ENCODE data around the gene CH25H. TPM values are rescaled to one million over a fixed set of nuclear protein-coding genes. Genes with fewer than 3 reads are reported as not detected.
"Not testable (repeated sequence)": the region's sequence is repeated elsewhere in the genome, so short reads cannot be mapped to it uniquely, and the experiment has no call there.

Gene CH25H
- polyA plus RNA-seq, 1 donor, result 4.2 TPM

DNA sequence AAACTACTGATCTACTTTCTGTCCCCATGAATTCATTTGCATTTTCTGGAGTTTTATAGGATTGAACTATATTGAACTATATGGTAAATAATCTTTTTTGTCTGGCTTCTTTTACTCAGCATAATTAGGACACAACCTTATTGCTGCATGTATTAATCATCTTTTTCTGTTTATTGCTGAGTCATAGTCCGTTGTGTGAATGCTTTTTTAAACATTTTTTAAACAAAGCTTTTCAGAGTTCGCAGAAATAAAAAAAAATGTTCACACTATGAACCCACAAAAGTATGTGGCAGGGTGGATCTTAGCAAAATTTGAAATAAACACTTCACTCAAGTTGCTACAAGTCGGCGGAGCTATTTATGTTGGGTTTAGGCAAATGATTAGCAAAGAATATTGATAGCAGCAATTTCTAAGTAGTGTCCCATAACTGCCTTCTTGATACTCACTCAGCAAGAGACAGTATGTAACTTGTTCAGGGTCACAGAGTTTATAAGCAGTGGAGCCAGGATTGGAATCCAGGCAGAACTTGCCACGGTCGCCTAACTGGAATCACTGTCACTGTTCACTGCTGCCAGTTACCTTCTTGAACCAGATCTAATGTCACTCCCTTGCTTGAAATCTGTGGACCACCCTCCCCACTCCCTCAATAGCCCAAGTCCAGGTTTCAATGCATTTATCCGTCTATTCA lies 5.6 kb downstream of the CH25H start:
- no peak overlapping the region for H3K27ac ChIP-seq (ENCODE audit: low read length)
- no peaks in the 10 kb centered on the region for H3K36me3 ChIP-seq (ENCODE audit: control insufficient read depth, insufficient read depth, low read length)
- 100% methylated on average over 1 of the region's 7 CpGs for WGBS (ENCODE audit: insufficient coverage, low lambda C conversion rate)
- peaks cover 40% of the 10 kb centered on the region for H3K27me3 ChIP-seq (ENCODE audit: control insufficient read depth, insufficient read depth, low read length)
- no peak overlapping the region for H3K4me3 ChIP-seq (ENCODE audit: low read length)
- no peaks in the 10 kb centered on the region for H3K9me3 ChIP-seq (ENCODE audit: control insufficient read depth, low read depth, low read length)
- DNase-seq, result no peak
- peaks cover under 1% of the 10 kb centered on the region for H3K4me1 ChIP-seq (ENCODE audit: control insufficient read depth, insufficient read depth, low read length)

DNA sequence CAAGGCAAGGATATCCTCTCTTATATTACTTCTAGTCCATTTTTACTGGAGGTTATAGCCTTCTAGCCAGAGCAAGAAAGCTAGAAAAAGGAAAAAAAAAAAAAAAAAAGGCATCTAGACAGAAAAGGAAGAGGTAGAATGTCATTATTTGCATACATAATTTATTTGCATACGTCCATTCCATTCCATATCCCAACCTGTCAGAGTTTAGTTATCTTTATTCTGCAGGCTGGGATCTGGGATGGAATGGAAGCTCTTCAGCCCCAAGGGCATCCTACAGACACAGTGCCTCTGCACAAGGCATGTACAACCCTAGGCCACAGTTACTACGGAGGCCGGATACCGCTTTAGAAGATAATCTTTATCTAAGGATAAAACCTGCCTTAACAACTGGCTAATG lies 9.6 kb downstream of the CH25H start:
- no peaks in the 10 kb centered on the region for H3K9me3 ChIP-seq (ENCODE audit: control insufficient read depth, low read depth, low read length)
- H3K36me3 ChIP-seq (ENCODE audit: control insufficient read depth, insufficient read depth, low read length), result no peaks in the 10 kb centered on the region
- WGBS (ENCODE audit: insufficient coverage, low lambda C conversion rate), result no CpG with 5 or more reads among the region's 4 CpGs
- no peak for DNase-seq
- H3K4me3 ChIP-seq (ENCODE audit: low read length), result no peak overlapping the region
- no peaks in the 10 kb centered on the region for H3K4me1 ChIP-seq (ENCODE audit: control insufficient read depth, insufficient read depth, low read length)
- no peak overlapping the region for H3K27ac ChIP-seq (ENCODE audit: low read length)
- H3K27me3 ChIP-seq (ENCODE audit: control insufficient read depth, insufficient read depth, low read length), result peaks cover 16% of the 10 kb centered on the region

DNA sequence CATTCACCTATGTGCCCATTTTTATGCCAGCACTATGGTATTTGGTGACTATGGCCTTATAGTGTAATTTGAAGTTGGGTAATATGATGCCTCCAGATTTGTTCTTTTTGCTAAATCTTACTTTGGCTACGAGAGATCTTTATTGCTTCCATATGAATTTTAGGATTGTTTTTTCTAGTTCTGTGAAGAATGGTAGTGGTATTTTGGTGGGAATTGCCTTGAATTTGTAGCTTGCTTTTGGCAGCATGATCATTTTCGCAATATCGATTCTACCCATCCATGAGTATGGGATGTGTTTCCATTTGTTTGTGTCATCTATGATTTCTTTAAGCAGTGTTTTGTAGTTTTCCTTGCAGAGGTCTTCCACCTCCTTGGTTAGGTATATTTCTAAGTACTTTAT lies 15.8 kb downstream of the CH25H start:
- not testable (repeated sequence) for H3K27me3 ChIP-seq (ENCODE audit: control insufficient read depth, insufficient read depth, low read length); H3K4me1 ChIP-seq (ENCODE audit: control insufficient read depth, insufficient read depth, low read length); H3K4me3 ChIP-seq (ENCODE audit: low read length); H3K9me3 ChIP-seq (ENCODE audit: control insufficient read depth, low read depth, low read length); H3K36me3 ChIP-seq (ENCODE audit: control insufficient read depth, insufficient read depth, low read length); DNase-seq; H3K27ac ChIP-seq (ENCODE audit: low read length)
- whole genome bisulfite sequencing (ENCODE audit: insufficient coverage, low lambda C conversion rate), result no CpG with 5 or more reads among the region's 3 CpGs

DNA sequence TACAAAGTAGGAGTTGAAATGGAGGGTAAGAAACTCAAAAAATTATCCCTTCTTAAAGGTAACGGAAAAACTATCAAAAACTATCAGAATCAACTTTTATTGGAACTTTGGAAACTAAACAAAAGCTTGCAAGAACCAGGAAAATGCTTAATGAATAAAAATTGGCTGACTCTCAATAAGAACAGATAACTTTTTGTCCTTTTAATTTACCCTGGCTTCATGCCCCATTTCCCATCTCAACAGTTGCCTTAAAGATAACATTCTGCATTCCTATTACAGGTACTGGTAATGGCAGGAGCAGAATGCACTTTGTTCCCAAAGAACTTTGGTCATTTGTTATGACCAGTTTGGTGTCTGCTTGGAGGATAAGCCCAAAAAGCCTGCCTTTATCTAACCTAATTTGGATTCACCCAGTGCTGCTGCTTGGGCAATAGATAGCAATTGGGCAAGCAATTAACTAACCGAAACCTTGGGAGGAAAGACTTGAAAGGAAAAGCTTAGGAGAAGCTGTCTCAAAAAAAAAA lies 17.8 kb downstream of the CH25H start:
- Histone ChIP-seq H3K4me3 (ENCODE audit: low read length) (no peak overlapping the region), H3K27me3 (ENCODE audit: control insufficient read depth, insufficient read depth, low read length) (no peaks in the 10 kb centered on the region), H3K36me3 (ENCODE audit: control insufficient read depth, insufficient read depth, low read length) (no peaks in the 10 kb centered on the region), H3K27ac (ENCODE audit: low read length) (no peak overlapping the region), H3K9me3 (ENCODE audit: control insufficient read depth, low read depth, low read length) (no peaks in the 10 kb centered on the region), H3K4me1 (ENCODE audit: control insufficient read depth, insufficient read depth, low read length) (no peaks in the 10 kb centered on the region)
- 83% methylated on average over 2 of the region's 2 CpGs for WGBS (ENCODE audit: insufficient coverage, low lambda C conversion rate)
- DNase-seq, result no peak

DNA sequence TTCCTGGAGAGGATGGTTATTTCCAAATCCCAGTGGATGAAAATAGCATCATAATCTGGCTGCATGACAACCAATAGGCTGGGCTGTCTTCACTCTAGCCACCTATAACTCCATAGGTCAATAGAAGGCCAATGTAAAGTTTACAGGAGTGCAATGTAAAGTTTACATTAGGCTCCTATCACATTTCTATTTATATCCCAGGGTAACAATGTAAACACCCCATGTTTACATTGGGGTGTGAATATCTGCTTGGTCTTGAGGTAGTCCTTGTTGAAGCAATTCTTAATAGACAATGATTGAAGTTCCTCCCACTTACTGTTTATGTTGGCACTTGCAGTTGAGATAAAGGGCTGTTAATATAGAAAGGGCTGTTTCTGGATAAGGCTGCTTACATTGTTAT lies 21.5 kb downstream of the CH25H start:
- H3K4me3 ChIP-seq (ENCODE audit: low read length), result no peak overlapping the region
- H3K9me3 ChIP-seq (ENCODE audit: control insufficient read depth, low read depth, low read length), result no peaks in the 10 kb centered on the region
- no peaks in the 10 kb centered on the region for H3K4me1 ChIP-seq (ENCODE audit: control insufficient read depth, insufficient read depth, low read length)
- peak; percentile 17 to 52 for DNase-seq
- no peak overlapping the region for H3K27ac ChIP-seq (ENCODE audit: low read length)
- no peaks in the 10 kb centered on the region for H3K36me3 ChIP-seq (ENCODE audit: control insufficient read depth, insufficient read depth, low read length)
- no peaks in the 10 kb centered on the region for H3K27me3 ChIP-seq (ENCODE audit: control insufficient read depth, insufficient read depth, low read length)

DNA sequence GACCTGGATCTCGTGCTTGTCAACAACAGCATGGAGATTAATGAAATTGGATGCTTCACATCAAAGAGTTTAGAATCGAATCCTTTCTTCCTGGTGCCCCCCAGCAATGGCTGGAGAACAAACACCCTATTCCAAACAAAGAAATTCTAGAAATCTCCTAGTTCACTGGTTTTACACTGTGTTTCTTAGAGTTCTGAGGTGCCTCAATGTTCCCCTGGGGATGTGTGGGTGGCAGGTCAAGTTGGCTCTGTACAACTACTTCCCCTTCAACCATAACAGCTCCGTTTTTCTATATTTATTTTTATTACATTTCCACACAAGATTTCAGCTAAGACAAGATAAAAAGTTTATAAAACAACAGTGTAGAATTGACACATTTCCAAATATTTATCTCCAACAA lies 22.5 kb downstream of the CH25H start:
- Histone ChIP-seq H3K4me3 (ENCODE audit: low read length) (no peak overlapping the region), H3K36me3 (ENCODE audit: control insufficient read depth, insufficient read depth, low read length) (no peaks in the 10 kb centered on the region), H3K4me1 (ENCODE audit: control insufficient read depth, insufficient read depth, low read length) (no peaks in the 10 kb centered on the region), H3K27me3 (ENCODE audit: control insufficient read depth, insufficient read depth, low read length) (no peaks in the 10 kb centered on the region), H3K27ac (ENCODE audit: low read length) (no peak overlapping the region), H3K9me3 (ENCODE audit: control insufficient read depth, low read depth, low read length) (no peaks in the 10 kb centered on the region)
- DNase-seq, result no peak
- 50% methylated on average over 1 of the region's 3 CpGs for WGBS (ENCODE audit: insufficient coverage, low lambda C conversion rate)

DNA sequence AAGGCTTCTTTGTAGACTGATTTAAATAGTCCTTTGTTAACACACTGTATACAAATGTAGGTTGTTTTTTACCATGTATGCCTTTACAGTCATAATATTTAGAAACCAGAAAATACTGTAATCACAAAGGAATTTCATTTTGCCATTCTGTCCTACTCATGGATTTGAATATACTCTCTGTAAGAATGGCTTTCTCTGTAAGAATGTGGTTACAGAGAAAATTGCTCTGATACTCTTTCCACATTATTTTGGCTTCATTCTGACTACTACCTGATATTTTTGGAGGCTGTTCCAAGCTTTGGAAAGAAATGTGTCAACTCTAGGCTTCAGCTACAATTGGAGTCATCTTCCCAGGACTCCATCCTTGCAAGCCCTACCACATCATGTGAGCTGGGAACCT lies 23.5 kb downstream of the CH25H start:
- no peak for DNase-seq
- Histone ChIP-seq H3K4me1 (ENCODE audit: control insufficient read depth, insufficient read depth, low read length) (no peaks in the 10 kb centered on the region), H3K27ac (ENCODE audit: low read length) (no peak overlapping the region), H3K9me3 (ENCODE audit: control insufficient read depth, low read depth, low read length) (no peaks in the 10 kb centered on the region), H3K27me3 (ENCODE audit: control insufficient read depth, insufficient read depth, low read length) (no peaks in the 10 kb centered on the region), H3K36me3 (ENCODE audit: control insufficient read depth, insufficient read depth, low read length) (no peaks in the 10 kb centered on the region), H3K4me3 (ENCODE audit: low read length) (no peak overlapping the region)

DNA sequence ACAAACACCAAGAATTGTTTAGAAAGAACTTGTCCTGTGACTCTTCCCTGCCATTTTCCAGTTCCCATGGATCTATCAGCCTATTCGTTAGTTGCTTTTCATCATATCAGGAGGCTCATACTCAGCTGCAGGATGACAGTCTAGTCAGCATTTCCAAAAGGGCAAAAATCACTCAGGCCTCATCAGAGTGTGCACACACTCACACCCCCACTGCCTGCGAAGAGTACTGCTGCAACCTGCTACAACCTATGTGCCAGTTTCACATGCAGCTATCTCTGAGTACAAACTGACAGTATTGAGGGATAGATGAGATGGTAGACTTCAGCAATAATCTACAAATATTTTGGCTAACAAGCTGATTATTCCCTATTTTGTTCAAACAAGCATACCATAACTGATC lies 24.2 kb downstream of the CH25H start:
- H3K36me3 ChIP-seq (ENCODE audit: control insufficient read depth, insufficient read depth, low read length), result no peaks in the 10 kb centered on the region
- H3K27me3 ChIP-seq (ENCODE audit: control insufficient read depth, insufficient read depth, low read length), result no peaks in the 10 kb centered on the region
- no peak for DNase-seq
- no peak overlapping the region for H3K27ac ChIP-seq (ENCODE audit: low read length)
- WGBS (ENCODE audit: insufficient coverage, low lambda C conversion rate), result no CpG with 5 or more reads among the region's 2 CpGs
- no peaks in the 10 kb centered on the region for H3K9me3 ChIP-seq (ENCODE audit: control insufficient read depth, low read depth, low read length)
- no peak overlapping the region for H3K4me3 ChIP-seq (ENCODE audit: low read length)
- H3K4me1 ChIP-seq (ENCODE audit: control insufficient read depth, insufficient read depth, low read length), result no peaks in the 10 kb centered on the region

DNA sequence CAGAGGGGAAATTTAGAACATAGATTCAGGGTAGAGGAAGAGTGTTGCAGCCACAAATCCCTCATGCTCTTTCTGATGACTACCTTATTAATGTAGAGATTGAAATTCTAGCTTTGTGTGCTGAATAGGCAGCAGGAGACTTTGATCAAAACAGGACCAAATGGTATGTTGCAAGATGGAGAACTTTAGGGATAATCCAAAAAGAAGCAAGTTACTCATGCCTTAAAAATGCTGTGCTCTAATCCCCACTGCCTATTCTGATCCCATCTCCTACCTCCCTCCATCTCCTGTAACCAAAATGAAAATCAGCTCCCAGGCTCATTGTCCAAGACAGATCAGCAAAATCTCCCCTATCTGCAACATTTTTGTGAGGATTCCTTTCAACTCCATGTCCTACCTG lies 31.3 kb downstream of the CH25H start:
- no peaks in the 10 kb centered on the region for H3K9me3 ChIP-seq (ENCODE audit: control insufficient read depth, low read depth, low read length)
- H3K4me3 ChIP-seq (ENCODE audit: low read length), result no peak overlapping the region
- H3K27me3 ChIP-seq (ENCODE audit: control insufficient read depth, insufficient read depth, low read length), result peaks cover 2% of the 10 kb centered on the region
- H3K36me3 ChIP-seq (ENCODE audit: control insufficient read depth, insufficient read depth, low read length), result no peaks in the 10 kb centered on the region
- DNase-seq, result no peak
- no peak overlapping the region for H3K27ac ChIP-seq (ENCODE audit: low read length)
- no peaks in the 10 kb centered on the region for H3K4me1 ChIP-seq (ENCODE audit: control insufficient read depth, insufficient read depth, low read length)

DNA sequence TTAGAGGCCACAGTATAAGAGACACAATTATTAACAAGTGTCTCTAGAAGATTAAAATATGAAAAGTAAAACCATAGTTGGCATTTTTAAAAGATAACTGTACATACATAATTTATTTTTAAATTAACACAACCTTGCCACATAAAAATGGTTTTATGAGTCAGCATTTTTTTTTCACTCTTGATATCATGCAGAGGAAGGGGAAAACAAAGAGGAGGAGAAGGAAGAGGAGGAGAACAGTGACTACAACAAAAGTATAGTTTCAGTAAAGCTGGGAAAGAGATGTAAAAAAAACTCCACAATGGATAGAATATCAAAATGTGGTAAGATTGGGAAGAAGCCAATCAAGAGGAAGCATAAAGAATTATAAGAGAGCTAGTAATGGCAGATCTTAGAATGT lies 34.0 kb downstream of the CH25H start:
- DNase-seq, result no peak
- H3K27ac ChIP-seq (ENCODE audit: low read length), result no peak overlapping the region
- H3K4me3 ChIP-seq (ENCODE audit: low read length), result no peak overlapping the region
- H3K36me3 ChIP-seq (ENCODE audit: control insufficient read depth, insufficient read depth, low read length), result no peaks in the 10 kb centered on the region
- H3K27me3 ChIP-seq (ENCODE audit: control insufficient read depth, insufficient read depth, low read length), result peaks cover 6% of the 10 kb centered on the region
- no peaks in the 10 kb centered on the region for H3K4me1 ChIP-seq (ENCODE audit: control insufficient read depth, insufficient read depth, low read length)
- H3K9me3 ChIP-seq (ENCODE audit: control insufficient read depth, low read depth, low read length), result no peaks in the 10 kb centered on the region

DNA sequence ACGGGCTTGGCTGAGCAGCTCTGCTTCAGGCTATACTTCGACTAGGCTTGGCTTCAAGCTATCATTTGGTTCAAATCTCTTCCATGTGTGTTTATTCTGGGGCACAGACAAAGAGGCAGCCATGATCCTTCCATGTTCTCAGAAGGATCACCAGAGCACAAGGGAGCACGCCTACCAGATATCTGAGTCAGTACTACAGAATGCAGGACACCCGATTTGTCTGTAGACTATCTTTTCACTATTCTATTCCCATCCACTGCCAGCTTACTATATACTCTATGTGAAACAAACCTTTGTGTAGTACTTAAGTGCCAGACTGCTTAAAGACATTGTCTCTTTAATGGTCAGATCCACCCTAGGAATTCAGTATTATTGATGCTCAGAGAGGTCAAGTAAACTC lies 35.1 kb downstream of the CH25H start:
- Histone ChIP-seq H3K4me3 (ENCODE audit: low read length) (no peak overlapping the region), H3K27ac (ENCODE audit: low read length) (no peak overlapping the region), H3K9me3 (ENCODE audit: control insufficient read depth, low read depth, low read length) (no peaks in the 10 kb centered on the region), H3K27me3 (ENCODE audit: control insufficient read depth, insufficient read depth, low read length) (peaks cover 4% of the 10 kb centered on the region), H3K36me3 (ENCODE audit: control insufficient read depth, insufficient read depth, low read length) (no peaks in the 10 kb centered on the region), H3K4me1 (ENCODE audit: control insufficient read depth, insufficient read depth, low read length) (no peaks in the 10 kb centered on the region)
- no peak for DNase-seq
- no CpG with 5 or more reads among the region's 4 CpGs for WGBS (ENCODE audit: insufficient coverage, low lambda C conversion rate)
